HEK293T (cell line): Measurements from ENCODE around the gene MMS19.

Source experiments
- ARNT ChIP-seq: fragments of 450-650 bp; IDR thresholded peaks from 2 replicates; pipeline ENCODE4 v1.6.1; 2017; ENCODE audit warnings: mild to moderate bottlenecking
- BHLHE40 ChIP-seq: fragments of 450-650 bp; IDR thresholded peaks from 2 replicates; pipeline ENCODE4 v1.6.1; 2016; ENCODE audit warnings: mild to moderate bottlenecking, moderate library complexity, borderline replicate concordance
- FOXM1 ChIP-seq: fragments of 450-650 bp; IDR thresholded peaks from 2 replicates; pipeline ENCODE4 v1.6.1; 2017; ENCODE audit warnings: mild to moderate bottlenecking, borderline replicate concordance
- HDGF ChIP-seq: fragments of 450-650 bp; IDR thresholded peaks from 2 replicates; pipeline ENCODE4 v1.6.1; 2017; ENCODE audit warnings: antibody characterized with exemption, borderline replicate concordance
- L3MBTL2 ChIP-seq: fragments of 450-650 bp; conservative IDR thresholded peaks from 2 replicates; pipeline ENCODE4 v1.6.1; 2016; ENCODE audit warnings: mild to moderate bottlenecking
- LEF1 ChIP-seq: fragments of 450-650 bp; IDR thresholded peaks from 2 replicates; pipeline ENCODE4 v1.6.1; 2017; ENCODE audit warnings: mild to moderate bottlenecking, borderline replicate concordance
- PKNOX1 ChIP-seq: fragments of 450-650 bp; IDR thresholded peaks from 2 replicates; pipeline ENCODE4 v1.6.1; 2016
- SUZ12 ChIP-seq: fragments of 450-650 bp; IDR thresholded peaks from 2 replicates; pipeline ENCODE4 v1.6.1; 2016; ENCODE audit warnings: mild to moderate bottlenecking

DNA sequence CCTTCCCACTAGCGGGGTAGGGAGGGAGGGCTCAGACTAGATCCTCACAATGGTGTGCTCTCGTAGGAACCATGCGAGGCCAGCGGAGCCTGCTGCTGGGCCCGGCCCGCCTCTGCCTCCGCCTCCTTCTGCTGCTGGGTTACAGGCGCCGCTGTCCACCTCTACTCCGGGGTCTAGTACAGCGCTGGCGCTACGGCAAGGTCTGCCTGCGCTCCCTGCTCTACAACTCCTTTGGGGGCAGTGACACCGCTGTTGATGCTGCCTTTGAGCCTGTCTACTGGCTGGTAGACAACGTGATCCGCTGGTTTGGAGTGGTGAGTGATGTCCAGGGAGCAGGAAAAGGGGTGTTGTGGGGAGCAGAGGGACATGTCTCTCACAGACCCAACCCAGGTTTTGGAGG, 46.6 kb downstream of the MMS19 start:
- no peak for TF ChIP-seq FOXM1
- TF ChIP-seq HDGF = no peak
- no peak for TF ChIP-seq BHLHE40
- no peak for TF ChIP-seq L3MBTL2
- TF ChIP-seq LEF1 = no peak
- no peak for TF ChIP-seq PKNOX1
- no peak for TF ChIP-seq SUZ12
- TF ChIP-seq ARNT = no peak
